Endothelial cell of umbilical vein (primary cell): ENCODE data around the gene ZNF732.

ENCODE experiments used
- EZH2 ChIP-seq: IDR thresholded peaks from 2 replicates; pipeline ENCODE4 v1.6.1; 2012; ENCODE audit warnings: borderline replicate concordance, low read depth, mild to moderate bottlenecking, moderate library complexity, low read length, inconsistent platforms; ENCODE audit not compliant: severe bottlenecking
- GATA2 ChIP-seq: IDR thresholded peaks from 2 replicates; pipeline ENCODE4 v1.7.0; 2011; ENCODE audit warnings: low read depth, mild to moderate bottlenecking, moderate library complexity, mixed read lengths, low read length; ENCODE audit not compliant: insufficient read length, insufficient read depth
- JUN ChIP-seq: IDR thresholded peaks from 2 replicates; pipeline ENCODE4 v1.6.1; 2011; ENCODE audit warnings: borderline replicate concordance, low read depth; ENCODE audit not compliant: insufficient read length, insufficient read depth
- POLR2A ChIP-seq: IDR thresholded peaks from 2 replicates; pipeline ENCODE4 v1.6.1; 2012; ENCODE audit warnings: low read depth, mild to moderate bottlenecking, control low read depth, low read length
- POLR2AphosphoS5 ChIP-seq: IDR thresholded peaks from 2 replicates; pipeline ENCODE4 v1.6.1; 2012; ENCODE audit warnings: low read depth, mild to moderate bottlenecking, control low read depth, low read length, moderate library complexity; ENCODE audit not compliant: insufficient read depth
- TF ChIP-seq, protein P1 (sequence below), 2 donors: IDR thresholded peaks; 1 replicate in 1 of 2; 2 replicates in 1 of 2; pipeline ENCODE4 v1.5.1; 2011; ENCODE audit warnings: low read length in 2 of 2, mild to moderate bottlenecking in 2 of 2, moderate library complexity in 2 of 2, control low read depth in 1 of 2, inconsistent platforms in 1 of 2, low read depth in 1 of 2; ENCODE audit not compliant: insufficient read depth in 1 of 2; ENCODE audit errors: extremely low read depth in 1 of 2
- TF ChIP-seq, protein P2 (sequence below): IDR thresholded peaks from 2 replicates; pipeline ENCODE4 v1.6.1; 2011; ENCODE audit not compliant: insufficient read depth, insufficient read length

DNA sequence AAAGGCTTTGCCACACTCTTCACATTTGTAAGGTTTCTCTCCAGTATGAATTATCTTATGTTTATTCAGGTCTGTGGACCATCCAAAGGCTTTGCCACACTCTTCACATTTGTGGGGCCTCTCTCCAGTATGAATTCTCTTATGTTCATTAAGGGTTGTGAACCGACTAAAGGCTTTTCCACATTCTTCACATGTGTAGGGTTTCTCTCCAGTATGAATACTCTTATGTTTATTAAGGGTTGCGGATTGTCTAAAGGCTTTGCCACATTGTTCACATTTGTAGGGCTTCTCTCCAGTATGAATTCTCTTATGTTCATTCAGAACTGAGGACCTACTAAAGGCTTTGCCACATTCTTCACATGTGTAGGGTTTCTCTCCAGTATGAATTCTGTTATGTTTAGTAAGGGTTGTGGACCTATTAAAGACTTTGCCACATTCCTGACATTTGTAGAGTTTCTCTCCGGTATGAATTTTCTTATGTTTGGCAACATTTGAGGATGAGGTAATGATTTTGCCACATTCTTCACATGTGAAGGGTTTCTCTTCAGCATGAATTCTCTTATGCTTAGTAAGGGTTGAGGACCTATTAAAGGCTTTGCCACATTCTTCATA is 33.7 kb downstream of the ZNF732 start:
- TF ChIP-seq, protein P1, sequence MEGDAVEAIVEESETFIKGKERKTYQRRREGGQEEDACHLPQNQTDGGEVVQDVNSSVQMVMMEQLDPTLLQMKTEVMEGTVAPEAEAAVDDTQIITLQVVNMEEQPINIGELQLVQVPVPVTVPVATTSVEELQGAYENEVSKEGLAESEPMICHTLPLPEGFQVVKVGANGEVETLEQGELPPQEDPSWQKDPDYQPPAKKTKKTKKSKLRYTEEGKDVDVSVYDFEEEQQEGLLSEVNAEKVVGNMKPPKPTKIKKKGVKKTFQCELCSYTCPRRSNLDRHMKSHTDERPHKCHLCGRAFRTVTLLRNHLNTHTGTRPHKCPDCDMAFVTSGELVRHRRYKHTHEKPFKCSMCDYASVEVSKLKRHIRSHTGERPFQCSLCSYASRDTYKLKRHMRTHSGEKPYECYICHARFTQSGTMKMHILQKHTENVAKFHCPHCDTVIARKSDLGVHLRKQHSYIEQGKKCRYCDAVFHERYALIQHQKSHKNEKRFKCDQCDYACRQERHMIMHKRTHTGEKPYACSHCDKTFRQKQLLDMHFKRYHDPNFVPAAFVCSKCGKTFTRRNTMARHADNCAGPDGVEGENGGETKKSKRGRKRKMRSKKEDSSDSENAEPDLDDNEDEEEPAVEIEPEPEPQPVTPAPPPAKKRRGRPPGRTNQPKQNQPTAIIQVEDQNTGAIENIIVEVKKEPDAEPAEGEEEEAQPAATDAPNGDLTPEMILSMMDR (IDR thresholded peaks at IDR 0.05; ENCODE audit: extremely low read depth in 1 of 2, insufficient read depth in 1 of 2, low read depth in 1 of 2, low read length in 2 of 2): no peak
- TF ChIP-seq GATA2 (no peak), POLR2A (no peak), EZH2 (no peak), JUN (no peak), POLR2AphosphoS5 (no peak)
- TF ChIP-seq, protein P2, sequence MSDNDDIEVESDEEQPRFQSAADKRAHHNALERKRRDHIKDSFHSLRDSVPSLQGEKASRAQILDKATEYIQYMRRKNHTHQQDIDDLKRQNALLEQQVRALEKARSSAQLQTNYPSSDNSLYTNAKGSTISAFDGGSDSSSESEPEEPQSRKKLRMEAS: no peak
